Keratinocyte (primary cell): ENCODE data around the gene TRIM27.

ENCODE experiments used
- CTCF ChIP-seq, 3 experiments: IDR thresholded peaks in 1 of 3; conservative IDR thresholded peaks in 1 of 3; optimal IDR thresholded peaks in 1 of 3; 2 replicates in 2 of 3; 3 replicates in 1 of 3; pipeline versions ENCODE3 to v1.5.1; 2011; ENCODE audit warnings: low read length in 3 of 3, mild to moderate bottlenecking in 3 of 3, moderate library complexity in 2 of 3, control low read depth in 1 of 3, inconsistent platforms in 1 of 3; ENCODE audit not compliant: insufficient read depth in 2 of 3; ENCODE audit errors: extremely low read depth in 1 of 3
- EZH2 ChIP-seq: IDR thresholded peaks from one replicate; pipeline ENCODE4 v1.6.1; 2012; ENCODE audit warnings: inconsistent platforms, mild to moderate bottlenecking, low read length, moderate library complexity

GRCh38 chr6:28910901-28911690 lies 12.7 kb downstream of the TRIM27 start:
- TF ChIP-seq CTCF (optimal IDR thresholded peaks at IDR 0.05 in 1 of 3, IDR thresholded peaks at IDR 0.05 in 1 of 3, conservative IDR thresholded peaks at IDR 0.05 in 1 of 3; ENCODE audit: extremely low read depth in 1 of 3, insufficient read depth in 2 of 3, low read length in 3 of 3): no peak
- no peak for TF ChIP-seq EZH2
